Naive thymus-derived CD4-positive, alpha-beta T cell (primary cell): ENCODE results near the gene S100PBP. TPM values are rescaled to one million over a fixed set of nuclear protein-coding genes. Genes with fewer than 3 reads are reported as not detected.

Source experiments
- ATAC-seq: fragments of 150-1000 bp; cut with Tn5 transposase; 2 replicates; pipeline ENCODE4 v1.10.0; 2021; ENCODE audit warnings: mild to moderate bottlenecking, moderate library complexity
- CTCF ChIA-PET: fragments of 350-600 bp; sonication (Branson Sonifier 250); formaldehyde crosslinking; loops from one replicate; lab custom pipeline; 2021; ENCODE audit warnings: antibody characterized with exemption; lab: Charles Lee
- POLR2A ChIA-PET: fragments of 350-600 bp; sonication (Branson Sonifier 250); formaldehyde crosslinking; loops from one replicate; lab custom pipeline; 2021; ENCODE audit warnings: antibody characterized with exemption, inconsistent platforms; lab: Charles Lee
- DNase-seq, 9 donors: peaks; one replicate each; pipeline versions ENCODE4 v3.0.0 to v3.0.0-alpha.2; 2020 to 2022; ENCODE audit warnings: mixed read lengths in 1 of 9
- H3K27ac ChIP-seq: one replicate; pipeline ENCODE4 v1.7.0; 2013; ENCODE audit warnings: mild to moderate bottlenecking, low read depth, low read length, moderate library complexity
- H3K27me3 ChIP-seq, 2 donors: one replicate each; pipeline ENCODE4 v1.7.0; 2013; ENCODE audit warnings: low read length in 2 of 2, mild to moderate bottlenecking in 2 of 2, moderate library complexity in 2 of 2; ENCODE audit not compliant: control insufficient read depth in 2 of 2, insufficient read depth in 2 of 2
- H3K36me3 ChIP-seq, 3 experiments: 1 replicate in 2 of 3; 2 replicates in 1 of 3; pipeline ENCODE4 v1.7.0; 2013; ENCODE audit warnings: low read length in 3 of 3, mild to moderate bottlenecking in 3 of 3, moderate library complexity in 1 of 3; ENCODE audit not compliant: insufficient read depth in 3 of 3, control insufficient read depth in 2 of 3
- H3K4me1 ChIP-seq, 2 donors: one replicate each; pipeline ENCODE4 v1.7.0; 2013; ENCODE audit warnings: low read length in 2 of 2, mild to moderate bottlenecking in 2 of 2, moderate library complexity in 1 of 2; ENCODE audit not compliant: control insufficient read depth in 2 of 2, insufficient read depth in 2 of 2
- H3K4me3 ChIP-seq: 2 replicates; pipeline ENCODE4 v1.7.0; 2013; ENCODE audit warnings: mild to moderate bottlenecking, low read length
- H3K9me3 ChIP-seq, 3 experiments: 1 replicate in 2 of 3; 2 replicates in 1 of 3; pipeline ENCODE4 v1.7.0; 2013; ENCODE audit warnings: low read length in 3 of 3; ENCODE audit not compliant: control insufficient read depth in 2 of 3
- H3K27ac Mint-ChIP-seq, 9 donors: one replicate each; pipeline ENCODE4 v1.8.0; 2020 to 2022; ENCODE audit warnings: mixed read lengths in 9 of 9, mild to moderate bottlenecking in 8 of 9, moderate library complexity in 5 of 9, inconsistent platforms in 2 of 9
- H3K27me3 Mint-ChIP-seq, 5 donors: one replicate each; pipeline ENCODE4 v1.8.0; 2021 to 2022; ENCODE audit warnings: mixed read lengths in 5 of 5, mild to moderate bottlenecking in 1 of 5
- H3K36me3 Mint-ChIP-seq, 5 donors: one replicate each; pipeline ENCODE4 v1.8.0; 2020 to 2022; ENCODE audit warnings: mixed read lengths in 5 of 5, mild to moderate bottlenecking in 3 of 5, inconsistent platforms in 1 of 5
- H3K4me1 Mint-ChIP-seq, 7 donors: one replicate each; pipeline ENCODE4 v1.8.0; 2020 to 2022; ENCODE audit warnings: mixed read lengths in 7 of 7, mild to moderate bottlenecking in 3 of 7, inconsistent platforms in 1 of 7
- H3K4me3 Mint-ChIP-seq, 10 donors: one replicate each; pipeline ENCODE4 v1.8.0; 2020 to 2022; ENCODE audit warnings: mild to moderate bottlenecking in 10 of 10, mixed read lengths in 10 of 10, moderate library complexity in 6 of 10, inconsistent platforms in 2 of 10
- H3K9me3 Mint-ChIP-seq, 11 donors: one replicate each; pipeline ENCODE4 v1.8.0; 2020 to 2022; ENCODE audit warnings: mixed read lengths in 11 of 11, mild to moderate bottlenecking in 4 of 11, inconsistent platforms in 1 of 11, moderate library complexity in 1 of 11
- intact Hi-C, 2 donors: fragments of 100-400 bp; cut with micrococcal nuclease; formaldehyde crosslinking; loops; one replicate each; pipeline ENCODE4 v1.15.1; 2023
- polyA plus RNA-seq, 2 donors: library from polyadenylated mRNA; unstranded; fragments of 300-500 nt; fragmentation: Illumina TruSeq; gene quantifications; one replicate each; pipeline ENCODE4 v1.2.3, GENCODE V29; 2021
- total RNA-seq, 6 experiments: library from RNA in 5 of 6; stranded (reverse) in 5 of 6; gene quantifications; 1 replicate in 5 of 6; 2 replicates in 1 of 6; pipeline ENCODE4 v1.2.3 and lab custom pipeline; 2021 to 2026

S100PBP gene
- total and polyA plus RNA-seq, 7 experiments from 2014 or later: 9.3 to 69.0 (median 56.3) TPM

GRCh38 chr1:32774950-32775634, 42.4 kb upstream of the S100PBP start:
- Histone ChIP-seq H3K27ac (no peak overlapping the region), H3K27me3 (no peaks in the 10 kb centered on the region), H3K36me3 (peaks cover 3 to 54% (median 8%) of the 10 kb centered on the region in 3 experiments), H3K4me3 (no peak overlapping the region), H3K9me3 (no peaks in the 10 kb centered on the region), H3K4me1 (no peaks in the 10 kb centered on the region)
- peak overlapping the region in 5 of 9 donors; percentile 29 to 68 (median 49) for H3K27ac Mint-ChIP-seq
- ChIA-PET POLR2A (no interaction called here), CTCF (interaction anchor here (0.8 to 4.7 kb wide), 5 partner anchors 11 to 255 kb away, joined by 3 to 71 read pairs (median 5); no protein-coding TSS in a partner anchor)
- H3K36me3 Mint-ChIP-seq: peaks cover 3 to 17% (median 6%) of the 10 kb centered on the region in 5 donors
- H3K4me1 Mint-ChIP-seq: peaks cover 0 to 24% (median 6%) of the 10 kb centered on the region in 7 donors
- H3K4me3 Mint-ChIP-seq: no peak overlapping the region
- no peaks in the 10 kb centered on the region for H3K27me3 Mint-ChIP-seq
- H3K9me3 Mint-ChIP-seq: no peaks in the 10 kb centered on the region
- intact Hi-C loops: no loop called here
- ATAC-seq (no peak), DNase-seq (no peak)

- Mint-ChIP-seq H3K9me3 (no peaks in the 10 kb centered on the region), H3K27ac (peak overlapping the region in 6 of 9 donors; percentile 17 to 68 (median 34)), H3K36me3 (peaks cover 6 to 24% (median 9%) of the 10 kb centered on the region in 5 donors), H3K4me1 (peaks cover 0 to 24% (median 6%) of the 10 kb centered on the region in 7 donors), H3K4me3 (no peak overlapping the region), H3K27me3 (no peaks in the 10 kb centered on the region)
- ATAC-seq (no peak), DNase-seq (no peak)
- no peak overlapping the region for H3K27ac ChIP-seq
- no peaks in the 10 kb centered on the region for H3K27me3 ChIP-seq
- H3K36me3 ChIP-seq: peaks cover 8 to 61% (median 10%) of the 10 kb centered on the region in 3 experiments
- H3K4me3 ChIP-seq: no peak overlapping the region
- POLR2A ChIA-PET: no interaction called here
- H3K4me1 ChIP-seq: no peaks in the 10 kb centered on the region
- no peaks in the 10 kb centered on the region for H3K9me3 ChIP-seq
- intact Hi-C loops: no loop called here
- CTCF ChIA-PET: interaction anchor here (1.3 to 4.7 kb wide), 4 partner anchors 14 to 70 kb away, joined by 3 to 71 read pairs (median 4); no protein-coding TSS in a partner anchor
Observed at GRCh38 chr1:32775640-32776337, 41.7 kb upstream of the S100PBP start.

- peak overlapping the region in 2 of 9 donors; percentile 32 to 65 for H3K27ac Mint-ChIP-seq
- no peaks in the 10 kb centered on the region for H3K4me1 ChIP-seq
- ChIA-PET CTCF (interaction anchor here (0.6 kb wide), 1 partner anchor 51 kb away, joined by 4 read pairs; no protein-coding TSS in a partner anchor), POLR2A (no interaction called here)
- intact Hi-C loops: no loop called here
- H3K4me1 Mint-ChIP-seq: peaks cover 0 to 15% (median 0%) of the 10 kb centered on the region in 7 donors
- H3K27ac ChIP-seq: no peak overlapping the region
- no peaks in the 10 kb centered on the region for H3K9me3 Mint-ChIP-seq
- ATAC-seq (no peak), DNase-seq (no peak)
- peaks cover 6 to 35% (median 9%) of the 10 kb centered on the region in 5 donors for H3K36me3 Mint-ChIP-seq
- H3K36me3 ChIP-seq: peaks cover 19 to 89% (median 21%) of the 10 kb centered on the region in 3 experiments
- H3K27me3 ChIP-seq: no peaks in the 10 kb centered on the region
- H3K27me3 Mint-ChIP-seq: no peaks in the 10 kb centered on the region
- no peak overlapping the region for H3K4me3 Mint-ChIP-seq
- no peak overlapping the region for H3K4me3 ChIP-seq
- no peaks in the 10 kb centered on the region for H3K9me3 ChIP-seq
Observed at GRCh38 chr1:32779242-32779641, 38.2 kb upstream of the S100PBP start.

DNA sequence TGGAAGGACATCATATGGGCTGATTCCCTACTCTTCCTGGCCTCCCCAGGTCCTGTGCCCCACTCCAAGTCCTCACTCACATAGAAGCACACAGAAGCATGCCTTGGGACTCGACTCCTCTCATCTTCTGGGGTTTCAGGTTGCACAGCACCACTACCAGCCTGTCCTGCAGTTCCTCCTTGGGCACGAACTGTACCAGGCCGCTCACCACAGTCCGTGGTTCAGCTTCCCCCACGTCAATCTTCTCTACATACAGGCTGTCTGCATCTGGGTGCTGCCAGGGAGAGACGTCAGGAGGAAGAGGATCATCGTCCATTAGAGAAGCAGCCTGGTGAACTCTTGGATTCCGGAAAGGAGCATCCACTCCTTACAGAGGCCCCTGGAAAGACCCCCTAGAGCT, 37.4 kb upstream of the S100PBP start:
- Histone ChIP-seq H3K9me3 (no peaks in the 10 kb centered on the region), H3K27me3 (no peaks in the 10 kb centered on the region), H3K27ac (no peak overlapping the region), H3K4me1 (no peaks in the 10 kb centered on the region), H3K4me3 (no peak overlapping the region), H3K36me3 (peaks cover 19 to 89% (median 21%) of the 10 kb centered on the region in 3 experiments)
- DNase-seq (no peak), ATAC-seq (peak; percentile 61)
- CTCF ChIA-PET: no interaction called here
- POLR2A ChIA-PET: no interaction called here
- Mint-ChIP-seq H3K4me3 (no peak overlapping the region), H3K4me1 (peaks cover 0 to 9% (median 0%) of the 10 kb centered on the region in 7 donors), H3K36me3 (peaks cover 9 to 41% (median 9%) of the 10 kb centered on the region in 5 donors), H3K27me3 (no peaks in the 10 kb centered on the region), H3K9me3 (no peaks in the 10 kb centered on the region), H3K27ac (peak overlapping the region in 3 of 9 donors; percentile 24 to 38 (median 33))
- intact Hi-C loops: no loop called here

GRCh38 chr1:32780628-32781234, 36.7 kb upstream of the S100PBP start:
- peak overlapping the region in 2 of 9 donors; percentile 21 to 38 for H3K27ac Mint-ChIP-seq
- Histone ChIP-seq H3K27ac (no peak overlapping the region), H3K36me3 (peaks cover 17 to 85% (median 21%) of the 10 kb centered on the region in 3 experiments), H3K9me3 (no peaks in the 10 kb centered on the region), H3K27me3 (no peaks in the 10 kb centered on the region), H3K4me3 (no peak overlapping the region), H3K4me1 (no peaks in the 10 kb centered on the region)
- ChIA-PET CTCF (no interaction called here), POLR2A (no interaction called here)
- no peak overlapping the region for H3K4me3 Mint-ChIP-seq
- peaks cover 9 to 38% (median 10%) of the 10 kb centered on the region in 5 donors for H3K36me3 Mint-ChIP-seq
- DNase-seq (no peak), ATAC-seq (peak; percentile 62)
- H3K9me3 Mint-ChIP-seq: no peaks in the 10 kb centered on the region
- intact Hi-C loops: no loop called here
- no peaks in the 10 kb centered on the region for H3K27me3 Mint-ChIP-seq
- H3K4me1 Mint-ChIP-seq: peaks cover 0 to 5% (median 0%) of the 10 kb centered on the region in 7 donors

DNA sequence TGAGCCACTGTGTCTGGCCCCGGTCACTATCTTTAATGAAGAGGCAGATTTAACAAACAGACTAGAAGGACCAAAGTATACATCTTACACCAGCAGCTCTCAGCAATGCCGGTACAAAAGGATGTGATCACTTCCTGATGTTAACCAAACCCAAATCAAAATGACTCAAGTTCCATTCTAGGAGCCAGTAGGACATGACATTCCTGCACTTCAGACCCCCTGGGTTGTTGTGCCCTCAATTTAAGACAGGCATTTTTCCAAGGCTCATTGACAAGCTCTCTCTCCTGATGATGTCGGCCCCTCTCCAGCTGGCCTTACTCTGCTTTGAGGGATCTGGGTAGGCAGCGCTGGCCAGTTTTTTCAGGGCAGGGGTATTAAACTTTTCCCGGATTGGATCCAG, 35.4 kb upstream of the S100PBP start:
- Mint-ChIP-seq H3K27me3 (no peaks in the 10 kb centered on the region), H3K9me3 (no peaks in the 10 kb centered on the region), H3K4me1 (peaks cover 0 to 3% (median 0%) of the 10 kb centered on the region in 7 donors), H3K36me3 (peaks cover 10 to 44% (median 14%) of the 10 kb centered on the region in 5 donors), H3K27ac (no peak overlapping the region), H3K4me3 (no peak overlapping the region)
- intact Hi-C loops: no loop called here
- no peak overlapping the region for H3K27ac ChIP-seq
- peaks cover 21 to 89% (median 24%) of the 10 kb centered on the region in 3 experiments for H3K36me3 ChIP-seq
- H3K9me3 ChIP-seq: no peaks in the 10 kb centered on the region
- ChIA-PET POLR2A (no interaction called here), CTCF (interaction anchor here (0.6 to 1.0 kb wide), 2 partner anchors 9 to 382 kb away, joined by 3 read pairs; no protein-coding TSS in a partner anchor)
- H3K4me3 ChIP-seq: no peak overlapping the region
- DNase-seq: no peak
- H3K4me1 ChIP-seq: no peaks in the 10 kb centered on the region
- no peak for ATAC-seq
- no peaks in the 10 kb centered on the region for H3K27me3 ChIP-seq
